ENCODE results near the gene OR51M1. TPM values are rescaled to one million over a fixed set of nuclear protein-coding genes. Genes with fewer than 3 reads are reported as not detected.

The OR51M1 gene
- total RNA-seq, 2 experiments from 2014 or later, result not detected

GRCh38 chr11:5339771-5340322 is 43.8 kb upstream of the OR51M1 start:
- no peak for DNase-seq
- POLR2A ChIA-PET, result no interaction called here
- H3K9me3 Mint-ChIP-seq, result no peaks in the 10 kb centered on the region
- no peak for TF ChIP-seq CTCF (IDR thresholded peaks at IDR 0.05)
- peaks cover 10% of the 10 kb centered on the region for H3K27me3 Mint-ChIP-seq
- no peaks in the 10 kb centered on the region for H3K36me3 Mint-ChIP-seq (ENCODE audit: low read depth)
- no peaks in the 10 kb centered on the region for H3K4me1 Mint-ChIP-seq (ENCODE audit: low read depth)
- H3K27ac Mint-ChIP-seq, result no peak overlapping the region
- Histone ChIP-seq H3K27ac (ENCODE audit: low read depth in 1 of 2, low read length in 2 of 2) (no peak overlapping the region), H3K4me1 (ENCODE audit: insufficient read depth, low read length) (no peaks in the 10 kb centered on the region), H3K9me3 (ENCODE audit: control insufficient read depth in 1 of 2, insufficient read depth in 1 of 2, low read length in 2 of 2) (peaks cover 0 to 3% of the 10 kb centered on the region in 2 experiments), H3K4me3 (ENCODE audit: low read length) (no peak overlapping the region), H3K27me3 (ENCODE audit: control insufficient read depth in 1 of 2, insufficient read depth in 2 of 2, low read length in 2 of 2) (no peaks in the 10 kb centered on the region), H3K36me3 (ENCODE audit: insufficient read depth, low read length) (no peaks in the 10 kb centered on the region)
- no peak for ATAC-seq (ENCODE audit: poor library complexity)
- no peak overlapping the region for H3K4me3 Mint-ChIP-seq
- CTCF ChIA-PET, result no interaction called here
- intact Hi-C loops (cut with DNase I, micrococcal nuclease), result no loop called here

GRCh38 chr11:5343474-5344335 is 39.9 kb upstream of the OR51M1 start, which contains the start of gene OR51B5:
TSS of gene OR51B5 (minus strand) at chr11:5343524. CDS start at chr11:5343524, 0 bp downstream.
- Histone ChIP-seq H3K27ac (ENCODE audit: low read depth in 1 of 2, low read length in 2 of 2) (no peak within 1 kb of the TSS), H3K36me3 (ENCODE audit: insufficient read depth, low read length) (no peaks in the 10 kb centered on the region), H3K9me3 (ENCODE audit: control insufficient read depth in 1 of 2, insufficient read depth in 1 of 2, low read length in 2 of 2) (peaks cover 0 to 3% of the 10 kb centered on the region in 2 experiments), H3K4me3 (ENCODE audit: low read length) (no peak within 1 kb of the TSS), H3K4me1 (ENCODE audit: insufficient read depth, low read length) (no peaks in the 10 kb centered on the region), H3K27me3 (ENCODE audit: control insufficient read depth in 1 of 2, insufficient read depth in 2 of 2, low read length in 2 of 2) (no peaks in the 10 kb centered on the region)
- POLR2A ChIA-PET, result no interaction called here
- no peak within 1 kb of the TSS for H3K27ac Mint-ChIP-seq
- TF ChIP-seq CTCF (IDR thresholded peaks at IDR 0.05), result no peak
- no peak within 1 kb of the TSS for H3K4me3 Mint-ChIP-seq
- H3K4me1 Mint-ChIP-seq (ENCODE audit: low read depth), result no peaks in the 10 kb centered on the region
- H3K36me3 Mint-ChIP-seq (ENCODE audit: low read depth), result no peaks in the 10 kb centered on the region
- CTCF ChIA-PET, result no interaction called here
- ATAC-seq (ENCODE audit: poor library complexity), result no peak
- no peaks in the 10 kb centered on the region for H3K9me3 Mint-ChIP-seq
- no peak for DNase-seq
- peaks cover 13% of the 10 kb centered on the region for H3K27me3 Mint-ChIP-seq
- intact Hi-C loops (cut with DNase I, micrococcal nuclease), result no loop called here

DNA sequence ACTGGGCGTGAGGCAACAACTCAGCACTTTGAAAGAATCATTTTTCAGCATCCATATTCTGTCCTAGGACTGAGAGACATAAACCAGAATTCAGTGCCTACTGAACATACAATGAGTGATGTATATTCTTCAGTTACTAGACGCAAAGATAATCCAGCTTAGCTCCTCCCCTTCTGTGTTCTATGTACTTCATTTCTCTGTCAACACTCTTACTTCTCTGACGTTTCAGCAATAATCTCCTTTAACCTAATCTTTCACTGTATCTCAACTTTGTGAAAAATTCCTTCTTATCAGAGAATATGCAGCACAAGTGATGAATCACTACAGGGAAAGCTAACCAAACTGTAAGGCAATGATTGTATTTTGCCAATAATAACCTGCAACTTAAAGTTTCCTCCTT is 37.8 kb upstream of the OR51M1 start:
- H3K27me3 ChIP-seq (ENCODE audit: control insufficient read depth in 1 of 2, insufficient read depth in 2 of 2, low read length in 2 of 2), result no peaks in the 10 kb centered on the region
- ChIA-PET CTCF (no interaction called here), POLR2A (no interaction called here)
- Mint-ChIP-seq H3K27ac (no peak overlapping the region), H3K4me3 (no peak overlapping the region), H3K27me3 (peaks cover 12% of the 10 kb centered on the region), H3K36me3 (ENCODE audit: low read depth) (no peaks in the 10 kb centered on the region), H3K4me1 (ENCODE audit: low read depth) (no peaks in the 10 kb centered on the region), H3K9me3 (no peaks in the 10 kb centered on the region)
- intact Hi-C loops (cut with DNase I, micrococcal nuclease), result no loop called here
- no peaks in the 10 kb centered on the region for H3K36me3 ChIP-seq (ENCODE audit: insufficient read depth, low read length)
- TF ChIP-seq CTCF (IDR thresholded peaks at IDR 0.05), result no peak
- H3K9me3 ChIP-seq (ENCODE audit: control insufficient read depth in 1 of 2, insufficient read depth in 1 of 2, low read length in 2 of 2), result peaks cover 0 to 3% of the 10 kb centered on the region in 2 experiments
- no peaks in the 10 kb centered on the region for H3K4me1 ChIP-seq (ENCODE audit: insufficient read depth, low read length)
- ATAC-seq (ENCODE audit: poor library complexity), result no peak
- H3K27ac ChIP-seq (ENCODE audit: low read depth in 1 of 2, low read length in 2 of 2), result no peak overlapping the region
- H3K4me3 ChIP-seq (ENCODE audit: low read length), result no peak overlapping the region
- no peak for DNase-seq

Measured in CD4-positive, alpha-beta T cell (primary cell).